Measurements from ENCODE around the gene PLA2G2F. TPM values are rescaled to one million over a fixed set of nuclear protein-coding genes. Genes with fewer than 3 reads are reported as not detected.

The PLA2G2F gene
- total and polyA plus RNA-seq, 10 of the 15 experiments (the other 5 are each of a cell fraction or from before 2014, with no cell fraction given): 0.03 TPM; not detected in 9

- TF ChIP-seq CUX1 (IDR thresholded peaks at IDR 0.05; ENCODE audit: insufficient replicate concordance, low read depth, low read length) (no peak), CBX5 (IDR thresholded peaks at IDR 0.05; ENCODE audit: low read depth) (no peak), GABPA (IDR thresholded peaks at IDR 0.05; ENCODE audit: low read depth) (no peak), ZNF622 (IDR thresholded peaks at IDR 0.05) (no peak), BRCA1 (IDR thresholded peaks at IDR 0.05; ENCODE audit: low read depth, low read length) (no peak), DPF2 (IDR thresholded peaks at IDR 0.05) (no peak)
Observed at GRCh38 chr1:20137055-20137454, 2.1 kb upstream of the PLA2G2F start (continued).

- FAIRE-seq: no peak
- CTCF ChIA-PET: no interaction called here
- TF ChIP-seq TARDBP (IDR thresholded peaks at IDR 0.05; ENCODE audit: borderline replicate concordance) (no peak), ZBTB33 (IDR thresholded peaks at IDR 0.05) (no peak), IRF4 (IDR thresholded peaks at IDR 0.05; ENCODE audit: low read depth, low read length) (no peak), STAT3 (IDR thresholded peaks at IDR 0.05; ENCODE audit: low read depth, low read length) (no peak), RB1 (IDR thresholded peaks at IDR 0.05; ENCODE audit: borderline replicate concordance) (no peak), SIN3A (IDR thresholded peaks at IDR 0.05; ENCODE audit: low read depth, low read length) (no peak), SMAD5 (IDR thresholded peaks at IDR 0.05; ENCODE audit: low read depth) (no peak), TCF3 (IDR thresholded peaks at IDR 0.05; ENCODE audit: borderline replicate concordance, insufficient read depth, low read depth, low read length) (no peak), EZH2 (IDR thresholded peaks at IDR 0.05; ENCODE audit: borderline replicate concordance, control insufficient read depth, low read depth, low read length) (no peak), E2F8 (IDR thresholded peaks at IDR 0.05; ENCODE audit: low read depth, partially characterized antibody) (no peak)
Observed at GRCh38 chr1:20137604-20138003, 1.5 kb upstream of the PLA2G2F start.

More at GRCh38 chr1:20137604-20138003, 1.5 kb upstream of the PLA2G2F start:
- no peak overlapping the region for H3K4me2 ChIP-seq (ENCODE audit: control insufficient read depth, insufficient read depth)
- POLR2A ChIA-PET: no interaction called here
- no peak overlapping the region for H2AFZ ChIP-seq (ENCODE audit: control insufficient read depth, low read depth, low read length)
- no peaks in the 10 kb centered on the region for H3K27me3 ChIP-seq (replicated peaks in 1 of 2; ENCODE audit: control insufficient read depth in 2 of 2, insufficient read depth in 2 of 2, low read length in 1 of 2)
- H3K4me1 ChIP-seq (ENCODE audit: control insufficient read depth, insufficient read depth, low read length): no peaks in the 10 kb centered on the region
- H3K9me3 ChIP-seq (replicated peaks; ENCODE audit: control insufficient read depth, insufficient read depth, low read length): no peaks in the 10 kb centered on the region
- SMC1A ChIA-PET (ENCODE audit: uncharacterized antibody, unreplicated experiment): no interaction called here
- BruUV-seq (replicated peaks): no TSS peak
- no peaks in the 10 kb centered on the region for H3K36me3 ChIP-seq (ENCODE audit: control insufficient read depth in 2 of 2, insufficient read depth in 2 of 2, low read length in 1 of 2)
- ATAC-seq (no peak), DNase-seq (ENCODE audit: low read depth, low spot score) (no peak)
- in situ Hi-C loops (cut with MboI) (no loop called here), intact Hi-C loops (cut with micrococcal nuclease; ENCODE audit: unreplicated experiment) (no loop called here)
- H3K27ac ChIP-seq (ENCODE audit: control insufficient read depth, insufficient read depth): no peak overlapping the region
- H4K20me1 ChIP-seq (ENCODE audit: control insufficient read depth, insufficient read depth): no peaks in the 10 kb centered on the region
- WGBS (ENCODE audit: insufficient coverage, insufficient replicate concordance, low lambda C conversion rate, missing lambda C conversion rate): 88% methylated on average over 1 of the region's 1 CpG
- no peaks in the 10 kb centered on the region for H3K79me2 ChIP-seq (ENCODE audit: control insufficient read depth, insufficient read depth, low read length)
- RAD21 ChIA-PET (ENCODE audit: unreplicated experiment): no interaction called here
- no peak overlapping the region for H3K9ac ChIP-seq (ENCODE audit: control insufficient read depth, insufficient read depth, low read length)
- no peak overlapping the region for H3K4me3 ChIP-seq

All from GM12878 (cell line).